ENCODE data around the gene AGR3. TPM values are rescaled to one million over a fixed set of nuclear protein-coding genes. Genes with fewer than 3 reads are reported as not detected.

Gene AGR3
- polyA plus RNA-seq, 1 experiment, result not detected

DNA sequence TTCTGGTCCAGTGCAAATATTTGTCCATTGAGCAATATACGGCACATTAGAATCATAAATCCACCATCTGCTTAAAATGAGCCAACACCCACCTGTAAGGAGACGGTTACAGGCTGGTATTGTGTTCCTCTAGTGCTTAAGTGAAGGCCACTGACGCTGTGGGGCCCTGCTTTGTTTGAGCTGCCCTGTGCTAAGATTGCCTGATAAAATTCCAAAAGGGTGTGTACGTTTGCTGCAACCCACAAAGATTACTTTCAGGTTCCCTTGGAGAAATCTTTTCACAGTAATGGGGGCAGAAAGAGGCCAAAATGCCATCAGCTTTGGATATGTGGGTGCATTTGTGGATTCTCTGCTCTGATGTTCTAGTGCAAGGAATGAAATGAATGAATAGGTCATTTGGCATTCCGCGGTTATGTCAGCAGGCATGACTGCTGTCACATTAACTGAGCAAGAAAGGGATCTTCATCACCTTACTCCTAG, 34.4 kb downstream of the AGR3 start:
- TF ChIP-seq, protein P1, sequence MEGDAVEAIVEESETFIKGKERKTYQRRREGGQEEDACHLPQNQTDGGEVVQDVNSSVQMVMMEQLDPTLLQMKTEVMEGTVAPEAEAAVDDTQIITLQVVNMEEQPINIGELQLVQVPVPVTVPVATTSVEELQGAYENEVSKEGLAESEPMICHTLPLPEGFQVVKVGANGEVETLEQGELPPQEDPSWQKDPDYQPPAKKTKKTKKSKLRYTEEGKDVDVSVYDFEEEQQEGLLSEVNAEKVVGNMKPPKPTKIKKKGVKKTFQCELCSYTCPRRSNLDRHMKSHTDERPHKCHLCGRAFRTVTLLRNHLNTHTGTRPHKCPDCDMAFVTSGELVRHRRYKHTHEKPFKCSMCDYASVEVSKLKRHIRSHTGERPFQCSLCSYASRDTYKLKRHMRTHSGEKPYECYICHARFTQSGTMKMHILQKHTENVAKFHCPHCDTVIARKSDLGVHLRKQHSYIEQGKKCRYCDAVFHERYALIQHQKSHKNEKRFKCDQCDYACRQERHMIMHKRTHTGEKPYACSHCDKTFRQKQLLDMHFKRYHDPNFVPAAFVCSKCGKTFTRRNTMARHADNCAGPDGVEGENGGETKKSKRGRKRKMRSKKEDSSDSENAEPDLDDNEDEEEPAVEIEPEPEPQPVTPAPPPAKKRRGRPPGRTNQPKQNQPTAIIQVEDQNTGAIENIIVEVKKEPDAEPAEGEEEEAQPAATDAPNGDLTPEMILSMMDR (IDR thresholded peaks at IDR 0.05; ENCODE audit: low read depth, low read length), result no peak
- H3K9me3 ChIP-seq (ENCODE audit: control insufficient read depth, insufficient read depth, low read length), result peaks cover 4% of the 10 kb centered on the region; the same call in 1 of the 2 replicates
- H3K4me3 ChIP-seq (ENCODE audit: low read depth, low read length), result no peak overlapping the region
- H3K27ac ChIP-seq (ENCODE audit: low read depth, low read length), result no peak overlapping the region
- POLR2A ChIA-PET, result no interaction called here
- DNase-seq (ENCODE audit: low read depth, low spot score), result no peak
- H3K27me3 ChIP-seq (ENCODE audit: control insufficient read depth, insufficient read depth, low read length), result no peaks in the 10 kb centered on the region
- CTCF ChIA-PET, result interaction anchor here (0.8 kb wide), 1 partner anchor 9 kb away, joined by 3 read pairs; no protein-coding TSS in a partner anchor

DNA sequence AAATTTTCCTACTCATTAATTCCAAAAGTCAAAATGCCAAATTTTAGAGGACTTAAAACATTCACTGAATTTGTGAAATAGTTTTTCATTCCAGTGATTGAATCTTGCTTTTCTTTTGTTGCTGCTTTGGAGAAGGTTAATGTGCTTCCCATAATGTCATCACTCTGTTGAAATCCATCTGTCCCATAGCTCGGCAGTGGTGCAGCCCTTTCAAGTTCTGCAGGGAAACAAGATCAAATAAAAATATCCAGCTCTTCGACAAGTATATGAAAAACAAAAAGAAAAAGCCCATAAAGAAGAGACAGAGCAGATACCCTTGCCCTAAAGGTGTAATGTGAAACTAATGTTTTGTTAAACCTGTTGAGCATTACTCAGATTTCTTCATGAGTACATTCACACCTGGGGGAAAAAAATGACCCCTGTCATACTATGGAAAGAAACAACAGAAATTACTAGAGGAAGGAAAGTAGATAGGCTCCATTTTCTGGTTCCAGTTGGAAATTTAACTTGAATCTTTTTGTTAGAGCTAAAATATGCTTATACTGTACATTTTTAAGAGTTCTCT, 35.1 kb downstream of the AGR3 start:
- DNase-seq (ENCODE audit: low read depth, low spot score), result no peak
- Histone ChIP-seq H3K4me3 (ENCODE audit: low read depth, low read length) (no peak overlapping the region), H3K27ac (ENCODE audit: low read depth, low read length) (no peak overlapping the region), H3K27me3 (ENCODE audit: control insufficient read depth, insufficient read depth, low read length) (no peaks in the 10 kb centered on the region), H3K9me3 (ENCODE audit: control insufficient read depth, insufficient read depth, low read length) (peaks cover 4% of the 10 kb centered on the region; the same call in 1 of the 2 replicates)
- TF ChIP-seq, protein P1 (IDR thresholded peaks at IDR 0.05; ENCODE audit: low read depth, low read length), result no peak
- CTCF ChIA-PET, result interaction anchor here (0.7 to 0.8 kb wide), 2 partner anchors 8 to 72 kb away, joined by 3 read pairs; no protein-coding TSS in a partner anchor
- POLR2A ChIA-PET, result interaction anchor here (0.6 kb wide), 1 partner anchor 1993 kb away, joined by 7 read pairs; no protein-coding TSS in a partner anchor

DNA sequence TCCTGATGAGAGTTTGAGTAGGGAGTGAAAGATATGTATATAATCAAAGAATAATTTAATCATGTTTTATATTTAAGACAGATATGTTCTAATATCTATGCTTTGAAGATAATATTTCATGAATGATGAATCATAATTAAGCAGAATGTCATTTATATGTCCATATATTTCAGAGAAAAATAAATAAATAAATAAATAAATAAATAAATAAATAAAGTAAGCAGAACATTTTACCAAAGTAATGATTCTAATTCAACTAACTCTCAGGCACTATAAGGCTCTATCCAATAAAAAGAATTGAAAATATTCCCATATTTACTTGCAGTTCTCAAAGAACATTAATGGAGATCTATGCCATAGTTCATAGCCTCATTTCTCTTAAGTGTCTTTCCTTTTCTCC, 36.0 kb downstream of the AGR3 start:
- ChIA-PET CTCF (interaction anchor here (0.6 kb wide), 1 partner anchor 12 kb away, joined by 3 read pairs; no protein-coding TSS in a partner anchor), POLR2A (no interaction called here)
- DNase-seq (ENCODE audit: low read depth, low spot score), result no peak
- no peak overlapping the region for H3K27ac ChIP-seq (ENCODE audit: low read depth, low read length)
- no peaks in the 10 kb centered on the region for H3K27me3 ChIP-seq (ENCODE audit: control insufficient read depth, insufficient read depth, low read length)
- H3K9me3 ChIP-seq (ENCODE audit: control insufficient read depth, insufficient read depth, low read length), result no peaks in the 10 kb centered on the region; the same call in 1 of the 2 replicates
- TF ChIP-seq, protein P1 (IDR thresholded peaks at IDR 0.05; ENCODE audit: low read depth, low read length), result no peak
- H3K4me3 ChIP-seq (ENCODE audit: low read depth, low read length), result no peak overlapping the region

DNA sequence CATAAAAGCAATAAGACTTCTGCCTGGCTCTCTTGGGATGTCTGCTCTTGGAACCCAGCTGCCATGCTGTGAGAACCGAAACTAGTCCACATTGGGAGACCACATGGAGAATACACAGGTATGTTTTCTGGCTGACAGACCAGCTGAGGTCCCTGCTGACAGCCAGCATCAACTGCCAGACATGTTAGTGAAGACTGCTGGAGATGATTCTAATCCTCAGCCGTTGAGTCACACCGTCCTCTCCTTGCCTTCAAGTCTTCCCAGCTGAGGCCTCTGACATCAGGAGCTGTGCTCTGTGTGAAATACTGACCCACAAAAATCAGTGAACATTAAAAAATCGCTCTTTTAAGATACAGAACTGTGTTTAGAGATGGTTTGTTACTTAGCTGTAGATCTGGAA, 40.1 kb downstream of the AGR3 start:
- ChIA-PET CTCF (no interaction called here), POLR2A (no interaction called here)
- H3K9me3 ChIP-seq (ENCODE audit: control insufficient read depth, insufficient read depth, low read length), result no peaks in the 10 kb centered on the region

DNA sequence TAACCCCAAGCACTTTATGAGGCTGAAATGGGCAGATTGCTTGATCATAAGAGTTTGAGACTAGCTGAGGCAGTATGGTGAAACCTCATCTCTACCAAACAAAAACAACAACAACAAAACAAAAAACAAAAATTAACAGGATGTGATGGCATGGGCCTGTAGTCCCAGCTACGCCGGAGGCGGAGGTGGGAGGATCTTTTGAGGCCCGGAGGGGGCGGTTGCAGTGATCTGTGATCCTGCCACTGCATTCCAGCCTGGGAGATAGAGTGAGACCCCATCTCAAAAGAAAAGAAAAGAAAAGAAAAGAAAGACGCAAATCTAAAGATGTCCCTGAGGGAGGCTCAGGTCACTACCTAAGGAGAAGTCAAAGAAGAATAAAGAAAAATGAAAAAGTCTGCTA, 41.7 kb downstream of the AGR3 start:
- H3K4me3 ChIP-seq (ENCODE audit: low read depth, low read length), result no peak overlapping the region
- ChIA-PET CTCF (interaction anchor here (1.5 kb wide), 1 partner anchor 39 kb away, joined by 3 read pairs; no protein-coding TSS in a partner anchor), POLR2A (no interaction called here)
- TF ChIP-seq, protein P1 (IDR thresholded peaks at IDR 0.05; ENCODE audit: low read depth, low read length), result no peak
- H3K27me3 ChIP-seq (ENCODE audit: control insufficient read depth, insufficient read depth, low read length), result no peaks in the 10 kb centered on the region
- H3K27ac ChIP-seq (ENCODE audit: low read depth, low read length), result no peak overlapping the region
- no peak for DNase-seq (ENCODE audit: low read depth, low spot score)
- no peaks in the 10 kb centered on the region for H3K9me3 ChIP-seq (ENCODE audit: control insufficient read depth, insufficient read depth, low read length)

More for the DNA sequence above, 40.1 kb downstream of the AGR3 start:
- H3K27me3 ChIP-seq (ENCODE audit: control insufficient read depth, insufficient read depth, low read length), result no peaks in the 10 kb centered on the region
- no peak overlapping the region for H3K27ac ChIP-seq (ENCODE audit: low read depth, low read length)
- TF ChIP-seq, protein P1 (IDR thresholded peaks at IDR 0.05; ENCODE audit: low read depth, low read length), result no peak
- DNase-seq (ENCODE audit: low read depth, low spot score), result no peak
- H3K4me3 ChIP-seq (ENCODE audit: low read depth, low read length), result no peak overlapping the region
